ENCODE measurements around the gene GDPD4.

DNA sequence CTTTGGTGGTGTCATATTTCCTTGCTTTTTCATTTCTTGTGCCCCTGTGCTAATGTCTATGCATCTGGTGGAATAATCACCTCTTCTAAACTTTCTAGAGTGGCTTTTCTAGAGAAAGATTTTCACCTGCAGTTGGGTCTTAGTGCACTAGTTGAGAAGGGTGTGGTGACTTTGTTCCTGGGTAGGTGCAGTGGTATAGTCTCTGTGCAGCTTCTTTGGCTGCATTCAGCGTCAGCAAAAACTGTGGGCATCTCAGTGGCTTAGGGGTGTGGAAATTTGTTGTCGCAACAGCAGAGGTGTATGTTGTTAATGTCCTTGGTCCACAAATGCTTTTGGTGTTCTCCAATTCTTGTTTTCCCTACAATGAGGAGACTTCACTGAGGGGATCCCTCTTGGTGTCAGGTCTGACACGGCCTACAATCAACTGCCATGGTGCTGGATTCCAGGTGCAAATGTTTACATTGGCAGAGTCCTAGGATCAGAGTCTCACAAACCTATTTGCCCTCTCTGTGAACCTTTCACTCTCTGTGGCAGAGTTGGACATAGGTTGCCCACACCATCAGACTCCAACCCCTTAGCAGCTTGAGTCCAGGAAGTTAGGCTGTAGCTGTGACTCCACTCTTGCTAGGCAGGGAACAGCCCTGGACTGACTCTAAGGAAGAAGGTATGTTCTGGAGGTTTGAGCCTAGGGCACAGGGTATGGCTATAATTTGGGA, 48.8 kb downstream of the GDPD4 start:
- TF ChIP-seq, protein P1, sequence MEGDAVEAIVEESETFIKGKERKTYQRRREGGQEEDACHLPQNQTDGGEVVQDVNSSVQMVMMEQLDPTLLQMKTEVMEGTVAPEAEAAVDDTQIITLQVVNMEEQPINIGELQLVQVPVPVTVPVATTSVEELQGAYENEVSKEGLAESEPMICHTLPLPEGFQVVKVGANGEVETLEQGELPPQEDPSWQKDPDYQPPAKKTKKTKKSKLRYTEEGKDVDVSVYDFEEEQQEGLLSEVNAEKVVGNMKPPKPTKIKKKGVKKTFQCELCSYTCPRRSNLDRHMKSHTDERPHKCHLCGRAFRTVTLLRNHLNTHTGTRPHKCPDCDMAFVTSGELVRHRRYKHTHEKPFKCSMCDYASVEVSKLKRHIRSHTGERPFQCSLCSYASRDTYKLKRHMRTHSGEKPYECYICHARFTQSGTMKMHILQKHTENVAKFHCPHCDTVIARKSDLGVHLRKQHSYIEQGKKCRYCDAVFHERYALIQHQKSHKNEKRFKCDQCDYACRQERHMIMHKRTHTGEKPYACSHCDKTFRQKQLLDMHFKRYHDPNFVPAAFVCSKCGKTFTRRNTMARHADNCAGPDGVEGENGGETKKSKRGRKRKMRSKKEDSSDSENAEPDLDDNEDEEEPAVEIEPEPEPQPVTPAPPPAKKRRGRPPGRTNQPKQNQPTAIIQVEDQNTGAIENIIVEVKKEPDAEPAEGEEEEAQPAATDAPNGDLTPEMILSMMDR (IDR thresholded peaks at IDR 0.05): no peak
- no peak for TF ChIP-seq CEBPB (IDR thresholded peaks at IDR 0.05)
- TF ChIP-seq RFX5 (IDR thresholded peaks at IDR 0.05): no peak
- no peak for TF ChIP-seq KDM1A (IDR thresholded peaks at IDR 0.05; ENCODE audit: low read depth)
- TF ChIP-seq POLR2A (IDR thresholded peaks at IDR 0.05; ENCODE audit: low read length): no peak
- no peak for TF ChIP-seq CBX2 (IDR thresholded peaks at IDR 0.05; ENCODE audit: borderline replicate concordance, low read depth)
- no peak for TF ChIP-seq MYC (IDR thresholded peaks at IDR 0.05; ENCODE audit: borderline replicate concordance, low read length)
- TF ChIP-seq RNF2 (IDR thresholded peaks at IDR 0.05; ENCODE audit: borderline replicate concordance, low read depth): no peak
- no peak for TF ChIP-seq RAD21 (conservative IDR thresholded peaks at IDR 0.05 in 1 of 2, IDR thresholded peaks at IDR 0.05 in 1 of 2)
- no peak for TF ChIP-seq MAFK (IDR thresholded peaks at IDR 0.05; ENCODE audit: partially characterized antibody)
- TF ChIP-seq HDAC2 (IDR thresholded peaks at IDR 0.05): no peak
- no peak for TF ChIP-seq ESRRA (IDR thresholded peaks at IDR 0.05; ENCODE audit: borderline replicate concordance, low read length)
- TF ChIP-seq, protein P2, sequence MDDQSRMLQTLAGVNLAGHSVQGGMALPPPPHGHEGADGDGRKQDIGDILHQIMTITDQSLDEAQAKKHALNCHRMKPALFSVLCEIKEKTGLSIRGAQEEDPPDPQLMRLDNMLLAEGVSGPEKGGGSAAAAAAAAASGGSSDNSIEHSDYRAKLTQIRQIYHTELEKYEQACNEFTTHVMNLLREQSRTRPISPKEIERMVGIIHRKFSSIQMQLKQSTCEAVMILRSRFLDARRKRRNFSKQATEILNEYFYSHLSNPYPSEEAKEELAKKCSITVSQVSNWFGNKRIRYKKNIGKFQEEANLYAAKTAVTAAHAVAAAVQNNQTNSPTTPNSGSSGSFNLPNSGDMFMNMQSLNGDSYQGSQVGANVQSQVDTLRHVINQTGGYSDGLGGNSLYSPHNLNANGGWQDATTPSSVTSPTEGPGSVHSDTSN (IDR thresholded peaks at IDR 0.05): no peak
- no peak for TF ChIP-seq PHF8 (IDR thresholded peaks at IDR 0.05; ENCODE audit: borderline replicate concordance, low read depth)
